CD14-positive monocyte (primary cell): ENCODE data around the gene RHOH. TPM values are rescaled to one million over a fixed set of nuclear protein-coding genes. Genes with fewer than 3 reads are reported as not detected.
A peak's percentile ranks its signal among the peaks of the same experiment; 100 is the strongest.
"Not testable (repeated sequence)": the region's sequence is repeated elsewhere in the genome, so short reads cannot be mapped to it uniquely, and the experiment has no call there.

ENCODE experiments used
- DNase-seq, 3 donors: peaks; one replicate each; pipeline ENCODE4 v3.0.0-alpha.2; 2011 to 2022
- H2AFZ ChIP-seq: 2 replicates; pipeline ENCODE4 v1.6.0; 2012; ENCODE audit warnings: mild to moderate bottlenecking, low read depth, low read length, inconsistent platforms; ENCODE audit not compliant: insufficient read depth, poor library complexity, severe bottlenecking
- H3K27ac ChIP-seq, 2 donors: 1 replicate in 1 of 2; 2 replicates in 1 of 2; pipeline ENCODE4 v1.5.1; 2012 to 2013; ENCODE audit warnings: low read length in 2 of 2, control low read depth in 1 of 2, inconsistent platforms in 1 of 2, low read depth in 1 of 2, mild to moderate bottlenecking in 1 of 2
- H3K27me3 ChIP-seq, 2 donors: one replicate each; pipeline versions ENCODE4 v1.6.0 to v1.6.1; 2011 to 2013; ENCODE audit warnings: low read length in 2 of 2; ENCODE audit not compliant: control insufficient read depth in 2 of 2, insufficient read depth in 2 of 2
- H3K36me3 ChIP-seq, 2 donors: replicated peaks in 1 of 2; 1 replicate in 1 of 2; 2 replicates in 1 of 2; pipeline versions ENCODE4 v1.5.1 to v1.6.1; 2012 to 2013; ENCODE audit warnings: low read length in 2 of 2, control low read depth in 1 of 2, inconsistent platforms in 1 of 2, mild to moderate bottlenecking in 1 of 2; ENCODE audit not compliant: insufficient read depth in 2 of 2, control insufficient read depth in 1 of 2
- H3K4me1 ChIP-seq, 2 donors: 1 replicate in 1 of 2; 2 replicates in 1 of 2; pipeline versions ENCODE4 v1.5.1 to v1.6.1; 2012 to 2013; ENCODE audit warnings: low read length in 2 of 2, control low read depth in 1 of 2, inconsistent platforms in 1 of 2, mild to moderate bottlenecking in 1 of 2, moderate library complexity in 1 of 2; ENCODE audit not compliant: insufficient read depth in 2 of 2, control insufficient read depth in 1 of 2
- H3K4me2 ChIP-seq: replicated peaks from 2 replicates; pipeline ENCODE3; 2012; ENCODE audit warnings: low read length, moderate library complexity, mild to moderate bottlenecking; ENCODE audit not compliant: poor library complexity, severe bottlenecking; ENCODE audit errors: extremely low read depth
- H3K4me3 ChIP-seq, 3 experiments: fragments of 200-600 bp in 1 of 3; sonication (generic) in 1 of 3; replicated peaks in 1 of 3; 1 replicate in 2 of 3; 2 replicates in 1 of 3; pipeline ENCODE4 v1.5.1; 2011 to 2013; ENCODE audit warnings: low read length in 3 of 3, mild to moderate bottlenecking in 3 of 3, control low read depth in 2 of 3, low read depth in 2 of 3, inconsistent platforms in 1 of 3, moderate library complexity in 1 of 3
- H3K79me2 ChIP-seq: 2 replicates; pipeline ENCODE4 v1.6.0; 2012; ENCODE audit warnings: mild to moderate bottlenecking, control low read depth, inconsistent platforms, low read length, moderate library complexity; ENCODE audit not compliant: insufficient read depth
- H3K9ac ChIP-seq: 2 replicates; pipeline ENCODE4 v1.6.0; 2017; ENCODE audit warnings: low read length, mild to moderate bottlenecking; ENCODE audit not compliant: insufficient read depth, poor library complexity, severe bottlenecking
- H3K9me3 ChIP-seq, 2 donors: replicated peaks in 1 of 2; 1 replicate in 1 of 2; 2 replicates in 1 of 2; pipeline versions ENCODE4 v1.5.1 to v1.6.1; 2012 to 2013; ENCODE audit warnings: low read length in 2 of 2, control low read depth in 1 of 2; ENCODE audit not compliant: control insufficient read depth in 1 of 2, insufficient read depth in 1 of 2
- H4K20me1 ChIP-seq: 2 replicates; pipeline ENCODE4 v1.6.0; 2012; ENCODE audit warnings: mild to moderate bottlenecking, low read length, control low read depth, moderate library complexity; ENCODE audit not compliant: insufficient read depth
- H3K27ac Mint-ChIP-seq, 7 donors: one replicate each; pipeline ENCODE4 v1.8.0; 2020; ENCODE audit warnings: mild to moderate bottlenecking in 7 of 7, mixed read lengths in 7 of 7, moderate library complexity in 6 of 7, inconsistent platforms in 2 of 7
- H3K27me3 Mint-ChIP-seq, 3 donors: one replicate each; pipeline ENCODE4 v1.8.0; 2021 to 2022; ENCODE audit warnings: low read depth in 3 of 3, mild to moderate bottlenecking in 3 of 3, mixed read lengths in 3 of 3, moderate library complexity in 3 of 3, inconsistent platforms in 1 of 3
- H3K36me3 Mint-ChIP-seq, 2 donors: one replicate each; pipeline ENCODE4 v1.8.0; 2020; ENCODE audit warnings: mixed read lengths in 2 of 2, inconsistent platforms in 1 of 2, mild to moderate bottlenecking in 1 of 2
- H3K4me1 Mint-ChIP-seq: one replicate; pipeline ENCODE4 v1.8.0; 2020; ENCODE audit warnings: mild to moderate bottlenecking, mixed read lengths
- H3K4me3 Mint-ChIP-seq, 2 donors: one replicate each; pipeline ENCODE4 v1.8.0; 2020; ENCODE audit warnings: mild to moderate bottlenecking in 2 of 2, mixed read lengths in 2 of 2, moderate library complexity in 1 of 2
- H3K9me3 Mint-ChIP-seq, 7 donors: one replicate each; pipeline ENCODE4 v1.8.0; 2020 to 2022; ENCODE audit warnings: mixed read lengths in 7 of 7, mild to moderate bottlenecking in 6 of 7, moderate library complexity in 6 of 7, inconsistent platforms in 2 of 7
- CTCF ChIP-seq: fragments of 200-600 bp; IDR thresholded peaks from one replicate; pipeline ENCODE4 v1.8.0; 2022; ENCODE audit warnings: antibody characterized with exemption, mild to moderate bottlenecking
- WGBS: methylation state at CpG from one replicate; pipeline ENCODE4 v1.1.5; 2013; ENCODE audit warnings: missing lambda C conversion rate; ENCODE audit not compliant: insufficient coverage; 5-methylcytosine and 5-hydroxymethylcytosine counted together
- intact Hi-C, 2 donors: fragments of 100-400 bp; cut with micrococcal nuclease; formaldehyde crosslinking; loops; one replicate each; pipeline versions ENCODE4 v1.15.0 to v1.15.1; 2023
- polyA plus RNA-seq, 3 donors: library from polyadenylated mRNA; depleted of rRNA in 1 of 3; unstranded in 2 of 3; stranded (reverse) in 1 of 3; fragments of 300-500 nt in 2 of 3; fragments of >200 nt in 1 of 3; fragmentation: Illumina TruSeq in 2 of 3; gene quantifications; 1 replicate in 2 of 3; 2 replicates in 1 of 3; pipeline ENCODE4 v1.2.3, GENCODE V29; 2012 to 2021

RHOH gene
- polyA plus RNA-seq, 3 donors, result 0.16 to 1.4 (median 1.2) TPM

- no peak overlapping the region for H3K9ac ChIP-seq
- peaks cover 46% of the 10 kb centered on the region for H3K4me1 Mint-ChIP-seq
- no peak overlapping the region for H3K4me2 ChIP-seq
- 80% methylated on average over 1 of the region's 2 CpGs for WGBS
- H3K36me3 ChIP-seq, result no peaks in the 10 kb centered on the region
- peaks cover 39 to 50% of the 10 kb centered on the region in 2 donors for H3K4me1 ChIP-seq
- peak overlapping the region in 1 of 2 donors; percentile 21 for H3K27ac ChIP-seq
- no peak overlapping the region for H2AFZ ChIP-seq
- H3K36me3 Mint-ChIP-seq, result no peaks in the 10 kb centered on the region
- H3K4me3 Mint-ChIP-seq, result no peak overlapping the region
- peaks cover 10% of the 10 kb centered on the region in 2 donors for H3K9me3 ChIP-seq
- H3K9me3 Mint-ChIP-seq, result peaks cover 0 to 6% (median under 1%) of the 10 kb centered on the region in 7 donors
- peak; percentile 79 to 95 (median 80) for DNase-seq
- no peaks in the 10 kb centered on the region for H3K27me3 ChIP-seq
- H3K4me3 ChIP-seq, result no peak overlapping the region
- no peaks in the 10 kb centered on the region for H4K20me1 ChIP-seq
- H3K27ac Mint-ChIP-seq, result peak overlapping the region in 6 of 7 donors; percentile 46 to 89 (median 70)
- TF ChIP-seq CTCF, result no peak
- peaks cover 0 to 2% (median 2%) of the 10 kb centered on the region in 3 donors for H3K27me3 Mint-ChIP-seq
- intact Hi-C loops, result no loop called here
- H3K79me2 ChIP-seq, result no peaks in the 10 kb centered on the region
Observed at GRCh38 chr4:40292313-40292759, 95.5 kb downstream of the RHOH start.

GRCh38 chr4:40294339-40294738, 97.5 kb downstream of the RHOH start:
- intact Hi-C loops, result no loop called here
- Histone ChIP-seq H3K9me3 (peaks cover 10% of the 10 kb centered on the region in 2 donors), H3K79me2 (no peaks in the 10 kb centered on the region), H3K36me3 (no peaks in the 10 kb centered on the region), H3K27ac (no peak overlapping the region), H3K9ac (no peak overlapping the region), H2AFZ (no peak overlapping the region), H3K27me3 (no peaks in the 10 kb centered on the region), H3K4me1 (peaks cover 43 to 56% of the 10 kb centered on the region in 2 donors), H3K4me2 (no peak overlapping the region), H3K4me3 (no peak overlapping the region), H4K20me1 (no peaks in the 10 kb centered on the region)
- Mint-ChIP-seq H3K27ac (no peak overlapping the region), H3K4me1 (peaks cover 53% of the 10 kb centered on the region), H3K4me3 (no peak overlapping the region), H3K36me3 (no peaks in the 10 kb centered on the region), H3K9me3 (peaks cover 0 to 9% (median 5%) of the 10 kb centered on the region in 7 donors), H3K27me3 (no peaks in the 10 kb centered on the region)
- TF ChIP-seq CTCF, result peak; percentile 17
- whole genome bisulfite sequencing, result 100% methylated on average over 1 of the region's 1 CpG
- DNase-seq, result no peak

GRCh38 chr4:40295030-40295429, 98.2 kb downstream of the RHOH start:
- H3K27ac ChIP-seq, H3K4me2 ChIP-seq, H3K9me3 Mint-ChIP-seq, H3K9ac ChIP-seq, H3K4me3 ChIP-seq, H3K27me3 ChIP-seq, DNase-seq, H3K79me2 ChIP-seq, H3K27me3 Mint-ChIP-seq, H2AFZ ChIP-seq, H4K20me1 ChIP-seq, H3K36me3 ChIP-seq, H3K4me3 Mint-ChIP-seq, H3K27ac Mint-ChIP-seq, intact Hi-C loops, H3K36me3 Mint-ChIP-seq: not testable (repeated sequence)
- H3K9me3 ChIP-seq, result peaks cover 10% of the 10 kb centered on the region in 2 donors
- peaks cover 46% of the 10 kb centered on the region for H3K4me1 Mint-ChIP-seq
- H3K4me1 ChIP-seq, result peaks cover 36 to 50% of the 10 kb centered on the region in 2 donors
